ENCODE measurements around the gene MAPK7.

MAPK7 gene

GRCh38 chr17:19359151-19359550 is 19.1 kb upstream of the MAPK7 start:
- no peak for DNase-seq (ENCODE audit: low read depth)
- no peak overlapping the region for H3K4me3 ChIP-seq (ENCODE audit: control insufficient read depth, low read depth, low read length)
- TF ChIP-seq CTCF (IDR thresholded peaks at IDR 0.05; ENCODE audit: control insufficient read depth, insufficient read depth, low read depth, low read length, missing control alignments), result no peak

GRCh38 chr17:19359856-19360255 is 18.4 kb upstream of the MAPK7 start:
- H3K4me3 ChIP-seq (ENCODE audit: control insufficient read depth, low read depth, low read length), result no peak overlapping the region
- DNase-seq (ENCODE audit: low read depth), result no peak
- TF ChIP-seq CTCF (IDR thresholded peaks at IDR 0.05; ENCODE audit: control insufficient read depth, insufficient read depth, low read depth, low read length, missing control alignments), result no peak

- DNase-seq (ENCODE audit: low read depth), result no peak
- H3K4me3 ChIP-seq (ENCODE audit: control insufficient read depth, low read depth, low read length), result no peak overlapping the region
- TF ChIP-seq CTCF (IDR thresholded peaks at IDR 0.05; ENCODE audit: control insufficient read depth, insufficient read depth, low read depth, low read length, missing control alignments), result no peak
These were observed 17.5 kb upstream of the MAPK7 start for GRCh38 chr17:19360772-19361171.

- DNase-seq (ENCODE audit: low read depth), result no peak
- no peak overlapping the region; the same call in 1 of the 2 replicates for H3K4me3 ChIP-seq (ENCODE audit: control insufficient read depth, low read depth, low read length)
- TF ChIP-seq CTCF (IDR thresholded peaks at IDR 0.05; ENCODE audit: control insufficient read depth, insufficient read depth, low read depth, low read length, missing control alignments), result no peak
These were observed 17.0 kb upstream of the MAPK7 start for GRCh38 chr17:19361326-19361725.

- H3K4me3 ChIP-seq (ENCODE audit: control insufficient read depth, low read depth, low read length), result peak overlapping the region; percentile 88
- TF ChIP-seq CTCF (IDR thresholded peaks at IDR 0.05; ENCODE audit: control insufficient read depth, insufficient read depth, low read depth, low read length, missing control alignments), result no peak
- no peak for DNase-seq (ENCODE audit: low read depth)
These were observed 16.4 kb upstream of the MAPK7 start for GRCh38 chr17:19361944-19362276.

- DNase-seq (ENCODE audit: low read depth), result peak; percentile 65
- peak; percentile 93 for TF ChIP-seq CTCF (IDR thresholded peaks at IDR 0.05; ENCODE audit: control insufficient read depth, insufficient read depth, low read depth, low read length, missing control alignments)
- H3K4me3 ChIP-seq (ENCODE audit: control insufficient read depth, low read depth, low read length), result peak within 1 kb of the TSS; percentile 88
These were observed 15.8 kb upstream of the MAPK7 start, which contains the start of gene B9D1 for GRCh38 chr17:19362277-19363113. Gene B9D1, minus strand, starts transcription at chr17:19362723. Its CDS starts 154 bp downstream, at chr17:19362569.

All from AG09309 (cell line).